NCI-H128 (cell line): ENCODE data around the gene SNX18.
"Not testable (repeated sequence)": the region's sequence is repeated elsewhere in the genome, so short reads cannot be mapped to it uniquely, and the experiment has no call there.

Experiments
- DNase-seq: peaks from one replicate; lab custom pipeline; 2025; ENCODE audit not compliant: unreplicated experiment; lab: John Stamatoyannopoulos, UW

The SNX18 gene

GRCh38 chr5:54517512-54518145 lies at the start of gene SNX18:
Gene SNX18, plus strand, starts transcription at chr5:54517759. Its CDS starts 194 bp downstream, at chr5:54517953.
- peak; percentile 71 for DNase-seq

GRCh38 chr5:54469622-54470021 lies 47.9 kb upstream of the SNX18 start:
- DNase-seq, result no peak

- no peak for DNase-seq
Observed at GRCh38 chr5:54470128-54470527, 47.4 kb upstream of the SNX18 start.

- DNase-seq, result no peak
Observed at GRCh38 chr5:54470677-54471076, 46.9 kb upstream of the SNX18 start.

- no peak for DNase-seq
Observed at GRCh38 chr5:54471398-54471797, 46.2 kb upstream of the SNX18 start.

- DNase-seq, result no peak
Observed at GRCh38 chr5:54476682-54477081, 40.9 kb upstream of the SNX18 start.

- no peak for DNase-seq
Observed at GRCh38 chr5:54477941-54478478, 39.5 kb upstream of the SNX18 start.

GRCh38 chr5:54480296-54480695 lies 37.3 kb upstream of the SNX18 start:
- no peak for DNase-seq

- DNase-seq, result no peak
Observed at GRCh38 chr5:54484219-54484894, 33.2 kb upstream of the SNX18 start.

- not testable (repeated sequence) for DNase-seq
Observed at GRCh38 chr5:54485659-54486058, 31.9 kb upstream of the SNX18 start.

- not testable (repeated sequence) for DNase-seq
Observed at GRCh38 chr5:54489648-54489979, 27.9 kb upstream of the SNX18 start.

- no peak for DNase-seq
Observed at GRCh38 chr5:54491326-54491725, 26.2 kb upstream of the SNX18 start.

GRCh38 chr5:54492178-54492577 lies 25.4 kb upstream of the SNX18 start:
- DNase-seq, result no peak

GRCh38 chr5:54495027-54495426 lies 22.5 kb upstream of the SNX18 start:
- no peak for DNase-seq

GRCh38 chr5:54514291-54514690 lies 3.3 kb upstream of the SNX18 start:
- no peak for DNase-seq

GRCh38 chr5:54514841-54515432 lies 2.6 kb upstream of the SNX18 start:
- no peak for DNase-seq

- DNase-seq, result no peak
Observed at GRCh38 chr5:54515634-54516033, 1.9 kb upstream of the SNX18 start.

GRCh38 chr5:54516051-54516655 lies 1.4 kb upstream of the SNX18 start:
- DNase-seq, result no peak

- no peak for DNase-seq
Observed at GRCh38 chr5:54517174-54517511, 416 bp upstream of the SNX18 start.

- no peak for DNase-seq
Observed at GRCh38 chr5:54518146-54518817, 723 bp downstream of the SNX18 start.

GRCh38 chr5:54518818-54519508 lies 1.4 kb downstream of the SNX18 start:
- DNase-seq, result no peak
